ENCODE measurements around the gene ARRDC1.
"Not testable (repeated sequence)": the region's sequence is repeated elsewhere in the genome, so short reads cannot be mapped to it uniquely, and the experiment has no call there.

Gene ARRDC1

DNA sequence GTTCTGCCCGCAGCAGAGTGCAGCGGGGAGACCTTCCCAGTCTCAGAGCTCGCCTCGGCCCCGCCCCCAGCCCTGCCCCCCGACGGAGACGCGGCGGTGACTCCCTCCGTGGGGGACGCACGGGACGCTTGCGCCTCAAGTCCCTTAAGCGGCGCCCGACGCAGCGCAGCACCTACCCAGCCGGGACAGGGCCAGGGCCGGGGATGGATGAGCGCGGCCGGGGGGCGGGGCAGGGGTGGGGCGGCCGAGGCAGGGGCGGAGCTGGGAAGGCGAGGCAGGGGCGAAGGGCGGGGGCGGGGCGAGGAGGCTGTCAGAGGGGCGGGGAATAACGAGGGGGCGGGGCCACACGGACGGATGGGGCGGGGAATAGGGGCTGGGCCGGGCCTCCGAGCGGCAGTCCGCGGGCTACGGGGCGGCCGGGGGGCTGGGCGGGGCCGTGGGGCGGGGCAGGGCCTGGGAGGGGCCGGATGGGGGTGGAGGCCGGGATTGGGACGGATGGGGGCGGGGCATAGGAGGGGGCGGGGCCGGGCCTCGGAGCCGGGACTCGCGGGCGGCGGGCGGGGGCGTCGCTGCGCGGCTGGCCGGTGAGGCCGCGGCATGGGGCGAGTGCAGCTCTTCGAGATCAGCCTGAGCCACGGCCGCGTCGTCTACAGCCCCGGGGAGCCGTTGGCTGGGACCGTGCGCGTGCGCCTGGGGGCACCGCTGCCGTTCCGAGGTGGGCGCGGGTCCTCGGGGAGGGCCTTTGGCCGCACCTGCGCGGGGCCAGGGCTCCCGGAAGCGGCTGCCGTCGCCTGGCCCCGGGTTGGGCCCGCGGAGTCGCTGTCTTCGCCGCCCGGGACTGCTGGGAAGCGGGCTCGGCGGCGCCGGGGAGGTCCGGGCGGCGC is at the start of gene ARRDC1:
Gene ARRDC1, plus strand, starts transcription at position 566 of the 884 bp plus-strand sequence. Its CDS starts 32 bp downstream, at position 598.
- DNase-seq (ENCODE audit: low read depth in 2 of 2): peak; percentile 85 to 88

GRCh38 chr9:137556069-137556838 is 49.2 kb upstream of the ARRDC1 start:
- DNase-seq (ENCODE audit: low read depth in 2 of 2): no peak

DNA sequence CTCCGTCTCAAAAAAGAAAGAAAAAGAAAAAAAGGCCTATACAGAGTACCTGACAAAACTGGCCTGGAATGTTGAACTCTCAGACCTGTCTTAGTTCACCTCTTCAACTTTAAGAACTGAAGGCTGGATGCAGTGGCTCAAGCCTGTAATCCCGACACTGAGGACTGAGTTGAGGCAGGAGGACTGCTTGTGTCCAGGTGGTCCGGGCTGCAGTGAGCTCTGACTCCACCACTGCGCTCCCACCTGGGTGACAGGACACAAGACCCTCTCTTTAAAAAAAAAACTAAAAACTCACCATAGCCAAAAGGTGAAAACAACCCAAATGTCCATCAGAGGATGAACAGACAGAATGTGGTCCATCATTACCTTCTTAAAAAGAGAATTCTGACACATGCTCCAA is 47.4 kb upstream of the ARRDC1 start:
- DNase-seq (ENCODE audit: low read depth in 2 of 2): no peak

GRCh38 chr9:137564134-137564533 is 41.4 kb upstream of the ARRDC1 start:
- DNase-seq (ENCODE audit: low read depth in 2 of 2): no peak

- DNase-seq (ENCODE audit: low read depth in 2 of 2): no peak
These were observed 40.6 kb upstream of the ARRDC1 start for GRCh38 chr9:137564817-137565411.

- not testable (repeated sequence) for DNase-seq (ENCODE audit: low read depth in 2 of 2)
These were observed 37.0 kb upstream of the ARRDC1 start for GRCh38 chr9:137568445-137568844.

DNA sequence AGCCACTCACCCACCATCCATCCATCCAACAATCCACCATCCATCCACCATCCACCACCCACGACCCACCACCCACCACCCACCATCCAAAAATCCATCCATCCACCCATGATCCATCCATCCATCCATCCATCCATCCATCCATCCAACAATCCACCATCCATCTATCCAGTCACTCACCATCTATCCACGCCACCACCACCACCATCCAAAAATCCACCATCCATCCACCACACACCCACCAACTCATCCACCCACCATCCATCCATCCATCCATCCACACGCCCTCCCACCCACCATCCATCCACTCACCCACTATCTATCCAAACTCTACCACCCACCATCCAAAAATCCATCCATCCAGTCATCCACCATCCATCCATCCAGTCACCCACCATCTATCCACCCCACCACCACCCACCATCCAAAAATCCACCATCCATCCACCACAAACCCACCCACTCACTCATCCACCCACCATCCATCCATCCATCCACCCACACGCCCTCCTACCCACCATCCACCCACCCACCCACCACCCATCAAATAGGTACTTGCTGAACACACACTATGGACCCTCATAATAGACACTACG is 35.8 kb upstream of the ARRDC1 start:
- no peak for DNase-seq (ENCODE audit: low read depth in 2 of 2)

- no peak for DNase-seq (ENCODE audit: low read depth in 2 of 2)
These were observed 34.9 kb upstream of the ARRDC1 start for GRCh38 chr9:137570566-137570965.

GRCh38 chr9:137574192-137574591 is 31.3 kb upstream of the ARRDC1 start:
- DNase-seq (ENCODE audit: low read depth in 2 of 2): no peak

DNA sequence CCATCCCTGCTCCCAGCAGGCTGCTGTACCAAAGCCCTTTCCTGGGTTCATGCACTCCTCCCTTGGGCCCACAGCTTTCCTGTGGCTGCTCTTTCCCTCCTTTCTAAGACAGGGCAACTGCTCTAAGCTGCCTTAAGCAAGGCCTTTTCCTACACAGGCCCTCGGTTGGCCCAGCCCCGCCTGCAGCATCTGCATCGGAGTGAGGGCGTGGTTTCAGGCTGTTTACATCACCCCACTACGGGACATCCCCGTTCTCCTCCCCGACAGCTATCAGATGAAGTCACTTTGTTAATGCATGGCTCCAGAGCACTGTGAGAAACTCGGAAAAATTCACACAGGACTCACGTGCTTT is 30.1 kb upstream of the ARRDC1 start:
- no peak for DNase-seq (ENCODE audit: low read depth in 2 of 2)

DNA sequence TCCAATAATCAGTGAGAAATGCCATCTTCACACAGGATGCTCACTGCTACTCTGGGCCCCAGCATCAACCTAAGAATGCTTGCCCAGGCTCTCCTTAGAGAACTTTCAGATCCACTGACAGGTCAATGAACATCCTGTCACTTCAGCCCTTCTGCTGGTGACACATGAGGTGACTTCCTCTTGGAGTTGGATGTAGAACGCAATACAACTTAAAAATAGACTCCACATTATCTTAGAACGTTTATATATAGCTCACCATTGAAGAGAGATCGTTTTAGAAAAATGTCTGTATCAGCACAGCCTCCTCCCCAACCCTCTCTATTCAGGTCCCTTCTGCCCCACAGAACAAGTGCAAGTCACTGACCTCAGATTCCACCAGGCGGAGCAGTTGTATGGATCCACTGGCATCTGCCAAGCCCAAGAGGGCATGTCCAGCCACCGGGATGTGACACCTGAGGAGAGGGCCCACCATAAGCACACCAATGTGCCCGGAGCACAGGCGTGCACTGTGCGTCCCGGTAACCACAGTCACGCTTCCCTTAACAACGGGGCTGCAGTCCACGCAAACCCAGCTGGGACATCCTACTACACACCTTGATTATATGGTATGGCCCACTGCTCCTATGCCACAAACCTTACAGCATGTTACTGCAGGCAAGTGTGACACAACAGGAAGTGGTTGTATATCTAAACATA is 29.6 kb upstream of the ARRDC1 start:
- no peak for DNase-seq (ENCODE audit: low read depth in 2 of 2)

GRCh38 chr9:137578518-137579258 is 26.8 kb upstream of the ARRDC1 start, which contains the start of gene DPH7:
TSS of gene DPH7 (minus strand) at chr9:137578925. CDS start at chr9:137578777, 148 bp downstream.
- peak; percentile 90 to 97 for DNase-seq (ENCODE audit: low read depth in 2 of 2)

DNA sequence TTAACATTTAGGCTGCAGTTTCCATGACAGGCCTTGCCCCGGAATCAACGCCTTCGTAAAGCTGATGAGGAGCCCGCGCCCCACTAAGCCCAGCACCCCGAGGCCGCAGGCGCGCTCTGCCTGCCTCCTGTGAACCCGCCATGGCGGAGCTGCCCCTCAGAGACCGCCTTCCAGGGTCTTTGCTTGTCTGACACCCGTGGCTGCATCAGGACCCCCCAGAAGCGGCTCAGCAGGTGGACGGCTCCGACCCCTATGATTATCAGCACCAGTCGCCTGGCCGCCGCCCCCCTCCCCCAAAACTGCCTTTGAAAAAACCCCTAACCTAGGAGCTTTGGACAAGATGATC is 26.3 kb upstream of the ARRDC1 start:
- no peak for DNase-seq (ENCODE audit: low read depth in 2 of 2)

DNA sequence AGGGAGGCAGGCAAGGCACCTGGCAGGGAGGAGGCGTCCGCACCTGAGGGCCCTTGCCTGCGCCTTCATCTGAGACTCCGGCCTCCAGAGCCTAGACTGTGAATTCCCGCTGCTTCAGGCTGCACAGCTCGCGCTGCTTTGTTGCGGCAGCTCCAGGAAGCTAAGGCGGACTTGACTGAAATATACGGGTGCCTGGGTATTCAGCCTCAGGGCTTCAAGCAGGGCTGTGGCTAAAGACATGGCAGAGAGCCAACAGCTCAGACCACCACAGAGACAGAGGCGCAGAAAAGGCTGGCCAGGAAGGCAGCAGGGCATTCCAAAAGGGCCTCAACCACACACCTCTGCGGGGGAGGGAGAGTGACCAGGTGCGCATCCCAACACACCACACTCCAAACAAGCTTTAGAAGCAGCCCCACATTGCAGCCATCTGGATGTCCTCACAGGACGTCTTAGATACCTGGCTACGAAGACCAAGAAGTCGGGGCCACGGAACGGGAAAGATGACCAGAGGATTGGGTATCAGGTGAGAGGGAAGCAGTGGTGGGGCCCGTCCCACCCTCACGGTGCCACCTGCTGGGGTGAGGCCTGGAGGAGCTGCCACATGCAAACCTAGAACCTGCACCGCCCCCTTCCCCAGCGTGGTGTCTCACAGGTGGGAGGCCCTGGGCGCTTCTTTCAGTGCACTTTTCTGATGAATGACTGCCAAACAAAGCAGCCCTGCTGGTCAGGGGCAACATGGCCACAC is 25.1 kb upstream of the ARRDC1 start:
- no peak for DNase-seq (ENCODE audit: low read depth in 2 of 2)

DNA sequence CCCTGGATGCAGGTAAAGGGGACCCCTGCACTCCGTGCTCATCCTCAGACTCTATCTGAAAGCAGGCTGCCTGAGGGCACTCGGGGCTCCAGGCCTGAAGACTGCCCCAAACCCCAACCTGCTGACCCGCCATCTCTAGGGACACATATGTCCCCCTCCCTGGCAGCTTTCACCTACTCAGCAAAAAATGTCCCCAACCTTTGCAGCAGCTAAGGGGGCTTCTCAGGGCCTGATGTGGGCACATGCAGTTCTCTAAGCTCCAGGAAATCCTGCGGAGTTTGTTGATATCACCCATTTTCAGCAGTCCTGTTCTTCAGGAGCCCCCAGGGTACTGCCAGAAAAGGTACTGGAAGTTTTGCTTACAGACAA is 24.5 kb upstream of the ARRDC1 start:
- no peak for DNase-seq (ENCODE audit: low read depth in 2 of 2)

DNA sequence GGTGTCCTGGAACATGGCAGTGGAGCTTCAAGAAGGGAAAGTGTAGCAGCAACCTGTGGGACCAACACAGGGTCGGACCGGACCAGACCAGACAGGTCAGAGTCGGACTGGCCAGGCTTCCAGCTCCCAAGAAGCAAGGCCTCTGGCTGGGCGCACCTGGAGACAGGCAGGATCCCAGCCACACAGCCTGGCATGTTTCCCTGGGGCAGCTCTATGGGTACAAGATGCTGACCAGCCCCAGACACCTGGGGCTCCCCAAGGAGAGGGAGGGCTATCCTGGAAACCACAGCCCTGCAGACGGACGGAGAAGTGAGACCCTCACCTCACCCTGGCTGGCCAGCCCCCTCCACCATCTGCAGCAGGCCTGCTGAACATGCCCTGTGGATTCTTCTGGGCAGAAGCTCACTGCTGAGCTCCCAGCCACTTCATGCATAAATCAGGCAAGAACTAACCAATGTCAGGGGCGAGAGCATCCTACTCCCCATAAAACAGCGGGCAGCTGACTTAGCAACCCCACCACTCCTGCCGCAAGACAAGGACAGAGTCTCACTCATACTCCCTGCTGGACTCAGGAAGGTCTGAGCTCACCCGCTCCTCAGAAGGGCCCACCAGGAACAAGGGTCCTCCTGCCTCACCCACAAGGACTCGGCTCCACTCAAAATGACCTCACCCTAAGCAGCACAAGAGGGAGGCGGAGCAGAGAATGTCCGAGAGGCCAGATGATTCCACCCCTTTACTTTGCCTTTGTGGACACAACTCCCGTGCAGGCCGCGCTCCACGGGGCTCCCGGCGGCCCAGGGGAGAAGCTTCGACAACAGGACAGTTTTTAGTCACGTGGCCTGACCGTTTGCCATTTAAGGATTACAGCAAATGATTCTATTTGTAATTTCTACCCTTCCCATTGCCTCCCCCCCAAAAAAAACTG is 23.9 kb upstream of the ARRDC1 start:
- no peak for DNase-seq (ENCODE audit: low read depth in 2 of 2)

DNA sequence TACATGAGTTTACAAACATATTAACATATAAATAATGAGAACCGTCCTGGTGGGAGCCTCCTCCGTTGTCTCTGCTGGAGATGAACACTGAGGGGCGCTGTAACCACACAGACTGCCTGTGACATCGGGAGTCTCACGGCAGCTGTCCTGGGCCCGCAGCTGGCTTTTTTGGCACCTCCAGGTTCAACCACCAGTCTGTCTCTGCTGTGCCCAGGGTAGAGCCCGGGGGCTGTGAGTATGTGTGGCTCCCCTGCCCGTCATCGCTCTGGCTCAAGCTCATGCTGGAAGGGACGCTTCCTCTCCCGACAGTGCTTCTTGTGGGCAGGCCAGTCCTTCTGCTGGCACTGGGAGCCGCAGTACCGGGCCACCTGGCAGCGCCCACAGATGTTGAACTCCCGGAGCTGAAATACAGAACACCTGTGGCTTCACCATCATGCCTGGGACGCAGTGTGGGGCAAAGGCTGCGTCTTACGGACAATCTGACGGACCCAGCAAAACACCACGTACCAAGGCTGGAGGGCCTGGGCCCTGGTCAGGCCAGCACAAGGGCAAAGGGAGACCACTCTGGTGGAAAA is 23.1 kb upstream of the ARRDC1 start:
- DNase-seq (ENCODE audit: low read depth in 2 of 2): no peak

DNA sequence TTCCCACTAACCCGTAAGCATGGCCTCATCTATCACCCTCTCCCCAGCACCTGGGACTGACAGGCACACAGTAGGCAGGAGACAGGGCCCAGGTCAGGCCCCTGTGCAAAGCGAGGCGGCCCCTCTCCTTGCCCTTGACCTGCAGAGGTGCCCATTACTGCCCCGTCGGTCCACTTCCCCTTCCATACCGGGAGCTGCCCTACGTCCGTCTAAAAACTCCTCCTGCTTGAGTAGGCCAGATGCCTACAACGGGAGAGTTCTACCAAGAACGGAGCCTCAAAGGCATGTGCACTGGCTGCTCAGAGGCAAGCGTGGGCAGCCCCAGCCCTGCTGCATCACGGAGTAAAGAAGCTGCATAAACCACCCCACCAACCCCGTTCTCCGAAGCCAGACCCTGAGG is 22.1 kb upstream of the ARRDC1 start:
- no peak for DNase-seq (ENCODE audit: low read depth in 2 of 2)

DNA sequence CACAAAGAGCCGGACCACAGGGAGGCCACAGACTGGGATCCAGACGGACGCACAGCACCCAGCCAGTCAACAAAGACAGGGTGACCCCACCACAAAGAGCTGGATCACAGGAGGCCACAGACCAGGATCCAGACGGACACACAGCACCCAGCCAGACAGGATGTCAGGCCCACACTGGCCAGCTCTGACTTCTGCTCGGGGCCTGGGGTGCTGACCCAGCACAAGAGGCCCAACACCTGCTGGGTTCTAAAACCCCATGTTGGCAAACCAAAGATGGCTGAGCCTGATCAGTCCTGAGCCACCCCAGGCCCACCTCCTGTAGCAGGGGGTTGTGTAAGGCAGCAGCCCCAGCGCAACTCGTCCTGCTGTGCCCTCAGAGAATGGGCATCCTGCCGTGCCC is 21.5 kb upstream of the ARRDC1 start:
- no peak for DNase-seq (ENCODE audit: low read depth in 2 of 2)

All from stimulated activated CD4-positive, alpha-beta T cell treated with anti-CD3 and anti-CD28 coated beads, Interleukin-12 subunit alpha, Interleukin-12 subunit beta, amount 100 ng/mL, for 24 hours (primary cell).